ENCODE results near the gene PER3. TPM values are rescaled to one million over a fixed set of nuclear protein-coding genes. Genes with fewer than 3 reads are reported as not detected.

Gene PER3
- polyA plus RNA-seq, 1 donor from 2014 or later, result 0.84 TPM

DNA sequence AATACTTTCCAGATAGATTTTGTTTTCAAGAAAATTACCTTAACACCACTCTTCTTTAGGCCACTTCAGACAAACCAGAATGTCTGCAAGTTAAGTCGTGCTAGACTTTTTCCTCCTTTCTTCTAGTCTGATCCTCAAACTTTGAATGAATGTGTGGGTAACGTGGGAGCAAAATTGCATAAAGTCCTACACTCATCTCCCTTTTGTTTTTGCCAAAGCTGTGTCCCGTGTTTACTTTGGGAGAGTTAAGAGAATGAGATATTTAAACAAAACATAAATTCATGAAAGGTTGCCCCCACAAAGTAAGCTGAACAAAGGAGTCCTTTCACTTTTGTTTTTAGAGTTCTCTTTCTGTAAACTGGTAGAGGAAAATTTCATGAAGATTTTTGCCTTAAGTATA, 29.9 kb upstream of the PER3 start:
- Histone ChIP-seq H3F3A (ENCODE audit: insufficient read depth, low read length, poor library complexity, severe bottlenecking) (no peaks in the 10 kb centered on the region), H4K20me1 (ENCODE audit: insufficient read depth) (no peaks in the 10 kb centered on the region)

DNA sequence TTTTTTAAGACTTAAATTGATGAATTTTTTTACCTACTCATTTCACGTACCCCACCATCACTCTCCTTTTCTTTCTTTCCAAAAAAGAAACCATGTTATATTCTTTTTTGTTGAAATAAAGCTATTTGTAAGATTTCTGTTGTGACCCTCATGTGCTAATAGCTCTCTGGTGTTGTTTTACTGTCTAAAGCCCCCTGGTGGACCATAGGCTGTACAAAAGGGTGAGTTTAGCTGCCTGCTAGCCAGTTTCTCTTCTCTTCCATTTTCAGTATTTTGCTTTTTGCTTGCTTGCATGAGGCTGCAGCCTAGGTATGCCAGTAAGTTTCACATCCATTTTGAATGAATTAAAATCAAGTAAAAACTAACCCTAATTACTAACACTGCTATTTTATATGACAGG, 28.6 kb upstream of the PER3 start:
- Histone ChIP-seq H3K36me3 (ENCODE audit: insufficient read depth, low read length) (peaks cover 11% of the 10 kb centered on the region), H3K9ac (ENCODE audit: low read length) (no peak overlapping the region), H2AFZ (ENCODE audit: low read depth, low read length) (no peak overlapping the region), H3K9me3 (ENCODE audit: low read length) (no peaks in the 10 kb centered on the region), H3K79me2 (replicated peaks; ENCODE audit: insufficient read depth, low read length) (no peaks in the 10 kb centered on the region), H3K27ac (ENCODE audit: low read length) (no peak overlapping the region), H3K9me2 (ENCODE audit: insufficient read depth, low read length) (no peaks in the 10 kb centered on the region), H3K4me2 (ENCODE audit: low read length) (no peak overlapping the region), H3F3A (ENCODE audit: insufficient read depth, low read length, poor library complexity, severe bottlenecking) (no peaks in the 10 kb centered on the region), H3K4me3 (ENCODE audit: low read length) (no peak overlapping the region), H3K27me3 (ENCODE audit: insufficient read depth, low read depth, low read length) (no peaks in the 10 kb centered on the region), H4K20me1 (ENCODE audit: insufficient read depth) (no peaks in the 10 kb centered on the region)
- no peak for TF ChIP-seq MXI1 (conservative IDR thresholded peaks at IDR 0.05; ENCODE audit: poor library complexity, severe bottlenecking)
- TF ChIP-seq, protein P1, sequence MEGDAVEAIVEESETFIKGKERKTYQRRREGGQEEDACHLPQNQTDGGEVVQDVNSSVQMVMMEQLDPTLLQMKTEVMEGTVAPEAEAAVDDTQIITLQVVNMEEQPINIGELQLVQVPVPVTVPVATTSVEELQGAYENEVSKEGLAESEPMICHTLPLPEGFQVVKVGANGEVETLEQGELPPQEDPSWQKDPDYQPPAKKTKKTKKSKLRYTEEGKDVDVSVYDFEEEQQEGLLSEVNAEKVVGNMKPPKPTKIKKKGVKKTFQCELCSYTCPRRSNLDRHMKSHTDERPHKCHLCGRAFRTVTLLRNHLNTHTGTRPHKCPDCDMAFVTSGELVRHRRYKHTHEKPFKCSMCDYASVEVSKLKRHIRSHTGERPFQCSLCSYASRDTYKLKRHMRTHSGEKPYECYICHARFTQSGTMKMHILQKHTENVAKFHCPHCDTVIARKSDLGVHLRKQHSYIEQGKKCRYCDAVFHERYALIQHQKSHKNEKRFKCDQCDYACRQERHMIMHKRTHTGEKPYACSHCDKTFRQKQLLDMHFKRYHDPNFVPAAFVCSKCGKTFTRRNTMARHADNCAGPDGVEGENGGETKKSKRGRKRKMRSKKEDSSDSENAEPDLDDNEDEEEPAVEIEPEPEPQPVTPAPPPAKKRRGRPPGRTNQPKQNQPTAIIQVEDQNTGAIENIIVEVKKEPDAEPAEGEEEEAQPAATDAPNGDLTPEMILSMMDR (IDR thresholded peaks at IDR 0.05; ENCODE audit: poor library complexity, severe bottlenecking), result peak; percentile 33
- TF ChIP-seq, protein P2, sequence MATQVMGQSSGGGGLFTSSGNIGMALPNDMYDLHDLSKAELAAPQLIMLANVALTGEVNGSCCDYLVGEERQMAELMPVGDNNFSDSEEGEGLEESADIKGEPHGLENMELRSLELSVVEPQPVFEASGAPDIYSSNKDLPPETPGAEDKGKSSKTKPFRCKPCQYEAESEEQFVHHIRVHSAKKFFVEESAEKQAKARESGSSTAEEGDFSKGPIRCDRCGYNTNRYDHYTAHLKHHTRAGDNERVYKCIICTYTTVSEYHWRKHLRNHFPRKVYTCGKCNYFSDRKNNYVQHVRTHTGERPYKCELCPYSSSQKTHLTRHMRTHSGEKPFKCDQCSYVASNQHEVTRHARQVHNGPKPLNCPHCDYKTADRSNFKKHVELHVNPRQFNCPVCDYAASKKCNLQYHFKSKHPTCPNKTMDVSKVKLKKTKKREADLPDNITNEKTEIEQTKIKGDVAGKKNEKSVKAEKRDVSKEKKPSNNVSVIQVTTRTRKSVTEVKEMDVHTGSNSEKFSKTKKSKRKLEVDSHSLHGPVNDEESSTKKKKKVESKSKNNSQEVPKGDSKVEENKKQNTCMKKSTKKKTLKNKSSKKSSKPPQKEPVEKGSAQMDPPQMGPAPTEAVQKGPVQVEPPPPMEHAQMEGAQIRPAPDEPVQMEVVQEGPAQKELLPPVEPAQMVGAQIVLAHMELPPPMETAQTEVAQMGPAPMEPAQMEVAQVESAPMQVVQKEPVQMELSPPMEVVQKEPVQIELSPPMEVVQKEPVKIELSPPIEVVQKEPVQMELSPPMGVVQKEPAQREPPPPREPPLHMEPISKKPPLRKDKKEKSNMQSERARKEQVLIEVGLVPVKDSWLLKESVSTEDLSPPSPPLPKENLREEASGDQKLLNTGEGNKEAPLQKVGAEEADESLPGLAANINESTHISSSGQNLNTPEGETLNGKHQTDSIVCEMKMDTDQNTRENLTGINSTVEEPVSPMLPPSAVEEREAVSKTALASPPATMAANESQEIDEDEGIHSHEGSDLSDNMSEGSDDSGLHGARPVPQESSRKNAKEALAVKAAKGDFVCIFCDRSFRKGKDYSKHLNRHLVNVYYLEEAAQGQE (IDR thresholded peaks at IDR 0.05; ENCODE audit: borderline replicate concordance), result no peak
- peak; percentile 20 for TF ChIP-seq SMC3 (conservative IDR thresholded peaks at IDR 0.05; ENCODE audit: poor library complexity)
- TF ChIP-seq EZH2 (IDR thresholded peaks at IDR 0.05; ENCODE audit: borderline replicate concordance, insufficient read depth, low read length, poor library complexity, severe bottlenecking), result no peak

More for the DNA sequence above, 29.9 kb upstream of the PER3 start:
- no peak for TF ChIP-seq RAD21 (conservative IDR thresholded peaks at IDR 0.05)
- TF ChIP-seq SMC3 (conservative IDR thresholded peaks at IDR 0.05; ENCODE audit: poor library complexity), result no peak
- TF ChIP-seq, protein P2 (IDR thresholded peaks at IDR 0.05; ENCODE audit: borderline replicate concordance), result no peak
- no peak for TF ChIP-seq TAF1 (IDR thresholded peaks at IDR 0.05; ENCODE audit: low read depth)
- TF ChIP-seq EZH2 (IDR thresholded peaks at IDR 0.05; ENCODE audit: borderline replicate concordance, insufficient read depth, low read length, poor library complexity, severe bottlenecking), result no peak
- no peak for TF ChIP-seq MXI1 (conservative IDR thresholded peaks at IDR 0.05; ENCODE audit: poor library complexity, severe bottlenecking)
- TF ChIP-seq, protein P1 (IDR thresholded peaks at IDR 0.05; ENCODE audit: poor library complexity, severe bottlenecking), result no peak
- TF ChIP-seq EP300 (conservative IDR thresholded peaks at IDR 0.05; ENCODE audit: poor library complexity, severe bottlenecking), result no peak
- TF ChIP-seq POLR2AphosphoS5 (IDR thresholded peaks at IDR 0.05), result no peak
- Histone ChIP-seq H3K27ac (ENCODE audit: low read length) (no peak overlapping the region), H3K9ac (ENCODE audit: low read length) (no peak overlapping the region), H3K9me2 (ENCODE audit: insufficient read depth, low read length) (no peaks in the 10 kb centered on the region), H3K4me2 (ENCODE audit: low read length) (no peak overlapping the region), H2AFZ (ENCODE audit: low read depth, low read length) (no peak overlapping the region), H3K79me2 (replicated peaks; ENCODE audit: insufficient read depth, low read length) (no peaks in the 10 kb centered on the region), H3K27me3 (ENCODE audit: insufficient read depth, low read depth, low read length) (no peaks in the 10 kb centered on the region), H3K9me3 (ENCODE audit: low read length) (no peaks in the 10 kb centered on the region), H3K4me3 (ENCODE audit: low read length) (no peak overlapping the region), H3K36me3 (ENCODE audit: insufficient read depth, low read length) (peaks cover 8% of the 10 kb centered on the region)

Data from neural cell (in vitro differentiated cells).